Activated CD8-positive, alpha-beta memory T cell treated with anti-CD3 and anti-CD28 coated beads, Interleukin-2, amount 50 U/mL, for 1 hour (primary cell): ENCODE measurements around the gene SLIT3.

ENCODE experiments used
- DNase-seq: peaks from one replicate; pipeline ENCODE4 v3.0.0-alpha.2; 2020; ENCODE audit errors: extremely low read depth

SLIT3 gene

GRCh38 chr5:168702511-168702910 lies 598.4 kb downstream of the SLIT3 start:
- no peak for DNase-seq

- no peak for DNase-seq
These were observed 599.3 kb downstream of the SLIT3 start for GRCh38 chr5:168701641-168702040.

- DNase-seq, result no peak
These were observed 601.9 kb downstream of the SLIT3 start for GRCh38 chr5:168699002-168699401.

GRCh38 chr5:168697034-168697720 lies 603.8 kb downstream of the SLIT3 start:
- DNase-seq, result no peak

GRCh38 chr5:168696611-168697010 lies 604.3 kb downstream of the SLIT3 start:
- DNase-seq, result no peak

GRCh38 chr5:168695301-168695835 lies 605.6 kb downstream of the SLIT3 start:
- DNase-seq, result no peak

GRCh38 chr5:168694289-168694688 lies 606.6 kb downstream of the SLIT3 start:
- no peak for DNase-seq

- DNase-seq, result no peak
These were observed 607.1 kb downstream of the SLIT3 start for GRCh38 chr5:168693883-168694282.

- DNase-seq, result no peak
These were observed 607.6 kb downstream of the SLIT3 start for GRCh38 chr5:168693297-168693696.

GRCh38 chr5:168691891-168692290 lies 609.0 kb downstream of the SLIT3 start:
- DNase-seq, result no peak

GRCh38 chr5:168689260-168689659 lies 611.7 kb downstream of the SLIT3 start:
- no peak for DNase-seq

- no peak for DNase-seq
These were observed 614.1 kb downstream of the SLIT3 start for GRCh38 chr5:168686837-168687236.

- no peak for DNase-seq
These were observed 615.4 kb downstream of the SLIT3 start for GRCh38 chr5:168685566-168685965.

- DNase-seq, result no peak
These were observed 617.0 kb downstream of the SLIT3 start for GRCh38 chr5:168683927-168684295.

- DNase-seq, result no peak
These were observed 617.6 kb downstream of the SLIT3 start for GRCh38 chr5:168683247-168683926.

- DNase-seq, result no peak
These were observed 619.3 kb downstream of the SLIT3 start for GRCh38 chr5:168681556-168682183.

GRCh38 chr5:168680395-168680794 lies 620.5 kb downstream of the SLIT3 start:
- DNase-seq, result no peak

GRCh38 chr5:168679515-168679920 lies 621.4 kb downstream of the SLIT3 start:
- no peak for DNase-seq

GRCh38 chr5:168676501-168676900 lies 624.4 kb downstream of the SLIT3 start:
- DNase-seq, result no peak

- no peak for DNase-seq
These were observed 625.0 kb downstream of the SLIT3 start for GRCh38 chr5:168675883-168676408.

GRCh38 chr5:168674893-168675482 lies 626.0 kb downstream of the SLIT3 start:
- no peak for DNase-seq

- DNase-seq, result no peak
These were observed 628.1 kb downstream of the SLIT3 start for GRCh38 chr5:168672888-168673287.
